ENCODE results near the gene INTS3. TPM values are rescaled to one million over a fixed set of nuclear protein-coding genes. Genes with fewer than 3 reads are reported as not detected.

Gene INTS3
- total and polyA plus RNA-seq, 10 of the 15 experiments (the other 5 are each of a cell fraction or from before 2014, with no cell fraction given), result 12.6 to 87.4 (median 30.8) TPM

- no peak for TF ChIP-seq ZBTB40 (IDR thresholded peaks at IDR 0.05; ENCODE audit: borderline replicate concordance)
- TF ChIP-seq RAD21 (IDR thresholded peaks at IDR 0.05; ENCODE audit: insufficient read depth, low read depth, low read length), result peak; percentile 88
- TF ChIP-seq NR2C1 (IDR thresholded peaks at IDR 0.05), result no peak
- peak; percentile 67; the same call in 1 of the 2 replicates for TF ChIP-seq TCF3 (IDR thresholded peaks at IDR 0.05; ENCODE audit: borderline replicate concordance, insufficient read depth, low read depth, low read length)
- 0 out of 2 replicates have a peak, but pooled peaks have one; percentile 38 for TF ChIP-seq SMARCA5 (IDR thresholded peaks at IDR 0.05)
- TF ChIP-seq MLLT1 (IDR thresholded peaks at IDR 0.05), result peak; percentile 67; the same call in 1 of the 2 replicates
- TF ChIP-seq RB1 (IDR thresholded peaks at IDR 0.05; ENCODE audit: borderline replicate concordance), result no peak
- peak; percentile 67 for TF ChIP-seq YY1 (IDR thresholded peaks at IDR 0.05; ENCODE audit: low read depth, low read length)
- TF ChIP-seq RUNX3 (IDR thresholded peaks at IDR 0.05; ENCODE audit: low read length), result peak; percentile 33; the same call in 1 of the 2 replicates
These were observed 69.2 kb downstream of the INTS3 start (continued) for GRCh38 chr1:153796786-153797659.

Data from GM12878 (cell line).